Measurements from ENCODE around the gene PERCC1. TPM values are rescaled to one million over a fixed set of nuclear protein-coding genes. Genes with fewer than 3 reads are reported as not detected.

The PERCC1 gene
- total RNA-seq (2022; extraction: Qiagen RNA extraction): not detected in 5 replicates

GRCh38 chr16:1430759-1431496, at the start of gene PERCC1:
Gene PERCC1, plus strand, starts transcription at chr16:1431078. Its CDS starts 1,516 bp downstream, at chr16:1432594.

GRCh38 chr16:1414532-1415260, 16.2 kb upstream of the PERCC1 start, which contains the start of gene UNKL:
Gene UNKL, minus strand, starts transcription at chr16:1414704. Its CDS starts 13 bp downstream, at chr16:1414691.

GRCh38 chr16:1443980-1444729, 13.3 kb downstream of the PERCC1 start, which contains the start of gene CCDC154:
Gene CCDC154, minus strand, starts transcription at chr16:1444556. Its CDS starts 234 bp downstream, at chr16:1444322.

GRCh38 chr16:1474796-1475551, 44.1 kb downstream of the PERCC1 start, which contains the start of gene CLCN7:
Gene CLCN7, minus strand, starts transcription at chr16:1475028. Its CDS starts 54 bp downstream, at chr16:1474974.

Other genes starting within 250 kb of the PERCC1 start
- gene TPSG1, start 205.8 kb upstream of the PERCC1 start, total RNA-seq (2022; extraction: Qiagen RNA extraction): 0.08 to 0.09 TPM in 2 of 5 replicates, not detected in the others
- gene TPSB2, start 200.9 kb upstream of the PERCC1 start, total RNA-seq (2022; extraction: Qiagen RNA extraction): 0.12 TPM in 1 of 5 replicates, not detected in the others
- 0.11 to 0.27 TPM (median 0.13 TPM) in 3 of 5 replicates, not detected in the others for gene TPSAB1, start 190.4 kb upstream of the PERCC1 start, total RNA-seq (2022; extraction: Qiagen RNA extraction)
- not detected in 5 replicates for gene TPSD1, start 175.0 kb upstream of the PERCC1 start, total RNA-seq (2022; extraction: Qiagen RNA extraction)
- 161 to 189 TPM (median 172 TPM) in 5 replicates for gene UBE2I, start 121.4 kb upstream of the PERCC1 start, total RNA-seq (2022; extraction: Qiagen RNA extraction)
- gene BAIAP3, start 97.4 kb upstream of the PERCC1 start, total RNA-seq (2022; extraction: Qiagen RNA extraction): 0.39 to 1.1 TPM (median 0.97 TPM) in 5 replicates
- 57.0 to 92.2 TPM (median 86.4 TPM) in 5 replicates for gene TSR3, start 79.2 kb upstream of the PERCC1 start, total RNA-seq (2022; extraction: Qiagen RNA extraction)
- 22.2 to 36.5 TPM (median 32.1 TPM) in 5 replicates for gene GNPTG, start 79.1 kb upstream of the PERCC1 start, total RNA-seq (2022; extraction: Qiagen RNA extraction)
- 17.3 to 29.2 TPM (median 26.5 TPM) in 5 replicates for gene UNKL, start 16.4 kb upstream of the PERCC1 start, total RNA-seq (2022; extraction: Qiagen RNA extraction)
- gene UQCC4, start 10.3 kb upstream of the PERCC1 start, total RNA-seq (2022; extraction: Qiagen RNA extraction): 33.1 to 35.0 TPM (median 33.9 TPM) in 5 replicates
- 0.07 to 0.34 TPM (median 0.11 TPM) in 5 replicates for gene CCDC154, start 13.5 kb downstream of the PERCC1 start, total RNA-seq (2022; extraction: Qiagen RNA extraction)
- 41.1 to 73.1 TPM (median 66.8 TPM) in 5 replicates for gene CLCN7, start 44.0 kb downstream of the PERCC1 start, total RNA-seq (2022; extraction: Qiagen RNA extraction)
- gene PTX4, start 57.9 kb downstream of the PERCC1 start, total RNA-seq (2022; extraction: Qiagen RNA extraction): not detected in 5 replicates
- gene TELO2, start 62.3 kb downstream of the PERCC1 start, total RNA-seq (2022; extraction: Qiagen RNA extraction): 22.4 to 37.9 TPM (median 33.0 TPM) in 5 replicates
- 0.07 to 0.17 TPM (median 0.11 TPM) in 5 replicates for gene TMEM204, start 102.6 kb downstream of the PERCC1 start, total RNA-seq (2022; extraction: Qiagen RNA extraction)
- 7.3 to 11.3 TPM (median 8.7 TPM) in 5 replicates for gene IFT140, start 181.0 kb downstream of the PERCC1 start, total RNA-seq (2022; extraction: Qiagen RNA extraction)
- 9.8 to 18.9 TPM (median 15.6 TPM) in 5 replicates for gene CRAMP1, start 181.3 kb downstream of the PERCC1 start, total RNA-seq (2022; extraction: Qiagen RNA extraction)
- 173 to 201 TPM (median 193 TPM) in 5 replicates for gene JPT2, start 247.2 kb downstream of the PERCC1 start, total RNA-seq (2022; extraction: Qiagen RNA extraction)

All from A549 treated with dexamethasone at 1 μM for 4 hours (cell line).